ELR (cell line): ENCODE data around the gene AIP.
"Not testable (repeated sequence)": the region's sequence is repeated elsewhere in the genome, so short reads cannot be mapped to it uniquely, and the experiment has no call there.

Experiments used
- DNase-seq: peaks from one replicate; pipeline ENCODE4 v3.0.0-alpha.2; 2015; ENCODE audit warnings: low read depth

The AIP gene

DNA sequence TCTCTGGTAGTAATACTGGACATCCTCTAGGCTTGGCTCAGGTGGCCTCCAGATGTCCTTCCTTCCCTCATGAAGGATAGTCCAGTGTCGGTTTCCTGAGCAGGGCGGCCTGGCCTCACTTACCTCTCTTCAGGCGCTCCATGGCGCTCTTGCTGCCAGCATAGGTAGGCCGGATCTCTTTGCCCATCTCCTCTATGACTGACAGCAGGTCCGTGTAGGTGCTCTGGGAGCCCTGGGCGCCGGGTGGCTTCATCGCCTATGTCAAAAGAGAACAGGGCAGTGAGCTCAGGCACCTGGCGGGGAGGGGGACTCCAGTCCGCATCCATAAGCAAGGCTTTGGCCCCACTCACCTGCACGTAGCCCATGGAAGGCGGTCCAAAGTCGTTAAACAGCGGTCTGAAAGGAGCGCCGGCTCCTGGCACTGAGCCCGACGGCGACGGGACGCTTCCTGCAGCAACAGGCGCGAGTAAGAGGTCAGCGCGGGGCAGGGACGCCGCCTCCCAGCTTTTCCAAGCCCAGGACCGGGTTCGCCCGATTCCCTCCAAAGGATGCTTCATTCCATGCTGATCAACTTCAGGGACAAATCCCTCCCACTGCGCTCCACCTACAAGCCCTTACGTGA lies 24.5 kb downstream of the AIP start:
- DNase-seq: peak; percentile 82

DNA sequence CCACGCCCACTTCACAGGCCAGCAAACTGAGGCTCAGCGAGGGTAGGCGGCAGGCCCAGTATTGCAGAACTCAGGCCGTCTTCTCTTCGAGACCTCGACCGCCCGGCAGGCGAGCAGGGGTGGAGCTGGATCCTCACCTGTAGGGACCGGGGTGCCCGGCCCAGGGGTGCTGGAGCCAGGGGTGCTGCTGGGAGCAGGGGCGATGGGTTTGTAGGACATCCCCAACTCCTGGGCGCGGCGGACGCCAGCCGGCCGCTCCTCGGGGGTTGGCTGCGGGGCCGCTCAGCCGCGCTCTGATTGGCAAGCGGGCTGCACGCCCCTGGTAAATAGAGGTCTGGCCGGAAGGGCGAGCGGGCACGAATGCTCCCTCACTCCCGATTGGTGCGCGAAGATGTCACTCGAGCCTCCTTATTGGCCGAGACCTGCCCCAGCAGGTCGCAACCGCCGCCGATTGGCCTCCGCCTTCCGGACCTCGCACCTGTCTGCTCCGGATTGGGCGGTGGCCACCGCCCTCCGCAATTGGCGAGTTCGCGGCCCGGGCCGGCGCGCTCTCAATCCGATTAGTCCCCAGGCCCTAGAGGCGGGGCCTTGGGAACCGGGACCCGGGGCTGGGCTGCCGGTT lies 25.1 kb downstream of the AIP start, which contains the start of gene CDK2AP2:
CDK2AP2 (minus strand) TSS at position 299 of the 622 bp plus-strand sequence; CDS start at position 219, 80 bp downstream.
- peak; percentile 100 for DNase-seq

DNA sequence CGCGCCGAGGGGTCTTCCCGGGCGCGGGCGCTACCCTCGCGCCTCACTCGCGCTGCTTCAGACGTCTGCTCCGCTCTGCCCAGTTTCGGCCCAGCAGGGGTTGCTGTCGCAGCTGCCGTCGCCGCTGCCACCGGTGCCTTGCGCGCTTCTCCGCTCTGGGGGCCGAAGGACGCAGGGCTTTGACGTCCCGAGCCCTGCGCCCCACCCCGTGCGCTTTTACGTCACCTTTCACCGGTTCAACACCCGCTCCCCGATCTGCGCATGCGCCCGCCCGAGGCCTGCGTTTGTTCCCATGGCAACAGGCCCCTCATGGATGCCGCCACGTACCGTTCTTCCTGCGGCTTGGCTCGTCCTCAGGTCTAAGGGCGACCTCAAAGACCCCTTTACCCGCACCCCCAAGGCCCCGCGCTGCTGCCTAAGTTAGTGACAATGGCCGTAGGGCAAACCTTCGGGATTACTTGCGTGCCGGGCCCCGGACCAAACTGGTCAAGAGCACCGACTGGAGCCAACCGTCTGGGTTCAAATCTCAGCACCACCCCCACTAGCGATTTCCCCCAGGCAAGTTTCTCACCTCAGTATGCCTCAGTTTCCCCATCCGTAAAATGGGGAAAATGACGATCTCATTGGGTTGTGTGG lies 25.8 kb downstream of the AIP start:
- peak; percentile 98 for DNase-seq

DNA sequence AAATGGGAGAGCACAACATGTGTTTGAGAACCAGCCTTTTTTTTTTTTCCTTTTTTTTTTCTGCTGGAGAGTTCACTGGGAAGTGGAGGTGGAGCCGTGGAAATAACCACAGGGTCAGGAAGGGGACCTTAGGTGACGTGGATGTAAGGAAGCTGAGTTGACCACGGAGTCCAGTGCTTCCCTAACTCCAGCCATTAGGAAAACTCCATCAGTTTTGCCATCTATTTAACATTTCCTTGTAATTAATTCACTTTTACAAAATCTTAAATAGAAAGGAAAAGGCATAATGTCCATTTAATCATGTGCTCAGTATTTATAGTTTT lies 27.2 kb downstream of the AIP start:
- peak; percentile 31 for DNase-seq

- DNase-seq: not testable (repeated sequence)
Measured at GRCh38 chr11:67511558-67511957, 28.7 kb downstream of the AIP start.

DNA sequence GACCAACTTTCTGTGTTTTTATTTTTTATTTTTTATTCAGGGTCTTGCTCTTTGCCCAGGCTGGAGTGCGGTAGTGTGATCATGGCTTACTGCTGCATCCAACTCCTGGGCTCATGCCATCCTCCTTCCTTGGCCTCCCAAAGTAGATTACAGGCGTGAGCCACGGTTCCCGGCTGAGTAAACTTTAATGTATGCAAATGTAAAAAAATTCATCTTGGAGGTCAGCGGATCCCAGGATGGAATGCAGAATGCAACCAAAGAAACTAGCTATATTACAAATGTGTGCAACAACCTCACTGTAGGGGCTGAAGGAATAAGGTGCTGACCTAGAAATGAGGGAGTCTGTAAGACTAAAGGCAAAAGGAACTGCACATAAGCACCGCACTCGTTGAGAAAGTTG lies 31.3 kb downstream of the AIP start:
- DNase-seq: no peak

GRCh38 chr11:67516806-67517205 lies 34.0 kb downstream of the AIP start:
- DNase-seq: no peak

GRCh38 chr11:67517784-67518552 lies 35.1 kb downstream of the AIP start:
- DNase-seq: no peak

DNA sequence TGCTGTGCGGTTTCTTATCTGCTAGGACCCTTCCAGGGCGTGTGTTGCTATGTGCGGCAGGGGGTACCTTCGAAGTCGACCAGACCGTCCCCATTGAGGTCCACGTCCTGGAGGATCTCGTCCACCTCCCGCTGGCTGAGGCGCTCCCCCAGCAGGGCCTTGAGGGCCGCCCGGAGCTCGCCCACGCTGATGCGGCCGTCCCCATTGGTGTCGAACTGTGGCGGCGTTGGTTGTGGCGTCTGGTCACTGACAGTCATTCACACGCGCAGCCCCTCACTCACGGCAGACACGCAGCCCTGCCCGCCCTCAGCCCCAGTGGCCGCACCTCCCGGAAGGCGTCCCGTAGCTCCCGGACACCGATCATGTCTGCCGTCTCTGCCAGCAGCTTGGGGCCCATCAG lies 36.9 kb downstream of the AIP start:
- no peak for DNase-seq

- DNase-seq: no peak
Measured at GRCh38 chr11:67520856-67521824, 38.3 kb downstream of the AIP start.

- no peak for DNase-seq
Measured at GRCh38 chr11:67521924-67522323, 39.1 kb downstream of the AIP start.

DNA sequence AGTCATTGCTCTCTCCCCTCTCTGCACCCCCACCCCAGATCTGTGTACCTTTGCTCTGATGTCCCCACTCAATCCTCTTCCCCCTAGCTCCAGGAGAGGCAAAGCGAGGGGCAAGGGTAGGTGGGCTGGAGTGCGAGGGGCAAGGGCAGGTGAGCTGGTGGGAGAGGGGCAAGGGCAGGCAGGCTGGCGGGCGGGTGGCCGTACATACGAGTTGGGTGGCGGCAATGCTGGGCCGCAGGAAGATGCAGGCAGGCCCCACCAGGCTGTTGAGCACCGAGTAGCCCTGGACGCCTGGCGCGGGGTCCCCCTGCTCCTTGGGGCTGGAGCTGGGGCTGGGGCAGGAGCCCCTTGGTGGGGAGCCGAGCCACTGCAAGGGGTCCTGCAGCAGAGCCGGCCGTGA lies 39.5 kb downstream of the AIP start:
- DNase-seq: no peak

GRCh38 chr11:67522844-67523555 lies 40.2 kb downstream of the AIP start, which contains the start of gene CABP2:
CABP2 (minus strand) TSS chr11:67523446; CDS start chr11:67523326, 120 bp downstream.
- no peak for DNase-seq

DNA sequence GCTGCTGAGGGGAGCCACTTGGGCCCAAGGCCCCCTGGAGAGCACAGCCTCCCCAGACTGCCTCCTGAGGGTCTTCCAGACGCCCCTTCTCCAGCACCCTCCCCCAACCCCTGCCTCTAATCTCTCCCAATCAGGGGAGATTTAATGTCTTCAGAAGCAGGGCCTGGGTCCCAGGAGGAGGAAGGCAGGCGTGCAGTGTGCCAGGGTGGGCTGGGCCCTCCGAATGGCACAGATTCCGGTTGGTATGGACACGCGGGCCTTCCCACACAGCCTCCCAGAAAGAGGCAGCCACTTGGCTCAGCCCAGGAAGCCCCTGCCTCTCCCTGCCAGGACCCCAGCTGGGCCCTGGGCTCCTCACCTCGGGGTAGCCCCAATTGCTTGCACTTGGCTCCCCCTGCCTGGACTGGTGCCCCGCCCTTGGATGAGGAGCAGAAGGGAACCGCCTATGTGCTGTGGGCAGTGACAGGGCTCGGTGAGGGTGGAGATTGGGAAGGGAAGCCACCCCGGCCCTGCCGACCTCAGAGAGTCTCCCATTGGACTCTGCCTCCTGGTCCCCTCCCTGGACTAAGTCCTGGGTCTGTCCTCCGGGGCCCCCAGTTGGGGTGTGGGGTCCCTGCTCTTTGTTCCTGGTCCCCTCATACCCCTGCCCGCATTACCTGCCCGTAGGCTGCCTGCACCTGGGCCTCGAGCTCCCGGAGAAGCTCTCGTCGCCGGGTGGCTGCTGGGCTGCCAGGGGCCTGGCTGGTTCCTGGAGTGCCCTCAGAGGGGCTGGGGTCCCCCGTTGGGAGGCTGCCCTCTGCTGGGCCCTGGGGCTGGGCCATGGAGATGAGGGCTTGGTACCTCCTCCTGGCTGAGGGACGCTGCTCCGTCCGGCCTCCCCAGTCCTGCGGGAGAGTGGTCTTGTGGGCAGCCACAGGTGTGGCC lies 41.0 kb downstream of the AIP start:
- DNase-seq: no peak

- no peak for DNase-seq
Measured at GRCh38 chr11:67524480-67524808, 41.6 kb downstream of the AIP start.

GRCh38 chr11:67525275-67525976 lies 42.6 kb downstream of the AIP start:
- DNase-seq: no peak

- DNase-seq: no peak
Measured at GRCh38 chr11:67528376-67528775, 45.5 kb downstream of the AIP start.

GRCh38 chr11:67530282-67530592 lies 47.4 kb downstream of the AIP start:
- no peak for DNase-seq

- DNase-seq: no peak
Measured at GRCh38 chr11:67532889-67533288, 50.1 kb downstream of the AIP start.
